HEK293T (cell line): ENCODE results near the gene CD300A.

Experiments used
- CTBP1 ChIP-seq: fragments of 450-650 bp; IDR thresholded peaks from 2 replicates; pipeline ENCODE4 v1.6.1; 2016; ENCODE audit warnings: borderline replicate concordance
- SP1 ChIP-seq: fragments of 450-650 bp; IDR thresholded peaks from 2 replicates; pipeline ENCODE4 v1.6.1; 2017
- TARDBP ChIP-seq: fragments of 450-650 bp; IDR thresholded peaks from 2 replicates; pipeline ENCODE4 v1.6.1; 2016

GRCh38 chr17:74442670-74443515 lies 23.5 kb upstream of the CD300A start:
- TF ChIP-seq TARDBP, result no peak
- TF ChIP-seq SP1, result no peak
- TF ChIP-seq CTBP1, result no peak
